Endothelial cell of umbilical vein (primary cell): ENCODE data around the gene PRR23A.

Experiments
- EZH2 ChIP-seq: IDR thresholded peaks from 2 replicates; pipeline ENCODE4 v1.6.1; 2012; ENCODE audit warnings: borderline replicate concordance, low read depth, mild to moderate bottlenecking, moderate library complexity, low read length, inconsistent platforms; ENCODE audit not compliant: severe bottlenecking
- FOS ChIP-seq: IDR thresholded peaks from 2 replicates; pipeline ENCODE4 v1.6.1; 2011; ENCODE audit warnings: mild to moderate bottlenecking, low read length, moderate library complexity, borderline replicate concordance; ENCODE audit not compliant: insufficient read depth
- GATA2 ChIP-seq: IDR thresholded peaks from 2 replicates; pipeline ENCODE4 v1.7.0; 2011; ENCODE audit warnings: low read depth, mild to moderate bottlenecking, moderate library complexity, mixed read lengths, low read length; ENCODE audit not compliant: insufficient read length, insufficient read depth
- MYC ChIP-seq: IDR thresholded peaks from one replicate; pipeline ENCODE4 v1.6.1; 2011; ENCODE audit warnings: mild to moderate bottlenecking, low read depth, low read length
- POLR2A ChIP-seq: IDR thresholded peaks from 2 replicates; pipeline ENCODE4 v1.6.1; 2012; ENCODE audit warnings: low read depth, mild to moderate bottlenecking, control low read depth, low read length
- POLR2AphosphoS5 ChIP-seq: IDR thresholded peaks from 2 replicates; pipeline ENCODE4 v1.6.1; 2012; ENCODE audit warnings: low read depth, mild to moderate bottlenecking, control low read depth, low read length, moderate library complexity; ENCODE audit not compliant: insufficient read depth
- TF ChIP-seq, protein P1 (sequence below), 2 donors: IDR thresholded peaks; 1 replicate in 1 of 2; 2 replicates in 1 of 2; pipeline ENCODE4 v1.5.1; 2011; ENCODE audit warnings: low read length in 2 of 2, mild to moderate bottlenecking in 2 of 2, moderate library complexity in 2 of 2, control low read depth in 1 of 2, inconsistent platforms in 1 of 2, low read depth in 1 of 2; ENCODE audit not compliant: insufficient read depth in 1 of 2; ENCODE audit errors: extremely low read depth in 1 of 2

DNA sequence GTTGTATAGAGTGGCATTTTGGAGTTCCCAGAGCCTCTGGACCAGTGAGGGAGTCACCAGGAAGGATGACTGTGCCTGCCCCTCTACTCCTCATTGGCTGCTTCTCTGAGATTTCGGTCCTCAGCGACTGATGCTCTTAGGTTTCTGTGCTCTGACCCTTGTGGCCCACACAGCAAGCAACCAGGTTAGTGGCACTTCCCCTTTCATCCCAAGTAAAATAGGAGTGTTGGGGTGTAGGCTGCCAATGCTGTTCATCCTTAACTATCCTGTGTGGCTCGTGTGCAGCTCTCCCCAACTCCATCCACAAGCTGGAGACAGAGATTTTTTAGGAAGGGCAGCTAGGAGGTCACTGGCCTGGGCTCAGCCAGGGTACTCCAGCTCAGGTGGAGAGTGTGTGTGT, 21.3 kb downstream of the PRR23A start:
- TF ChIP-seq, protein P1, sequence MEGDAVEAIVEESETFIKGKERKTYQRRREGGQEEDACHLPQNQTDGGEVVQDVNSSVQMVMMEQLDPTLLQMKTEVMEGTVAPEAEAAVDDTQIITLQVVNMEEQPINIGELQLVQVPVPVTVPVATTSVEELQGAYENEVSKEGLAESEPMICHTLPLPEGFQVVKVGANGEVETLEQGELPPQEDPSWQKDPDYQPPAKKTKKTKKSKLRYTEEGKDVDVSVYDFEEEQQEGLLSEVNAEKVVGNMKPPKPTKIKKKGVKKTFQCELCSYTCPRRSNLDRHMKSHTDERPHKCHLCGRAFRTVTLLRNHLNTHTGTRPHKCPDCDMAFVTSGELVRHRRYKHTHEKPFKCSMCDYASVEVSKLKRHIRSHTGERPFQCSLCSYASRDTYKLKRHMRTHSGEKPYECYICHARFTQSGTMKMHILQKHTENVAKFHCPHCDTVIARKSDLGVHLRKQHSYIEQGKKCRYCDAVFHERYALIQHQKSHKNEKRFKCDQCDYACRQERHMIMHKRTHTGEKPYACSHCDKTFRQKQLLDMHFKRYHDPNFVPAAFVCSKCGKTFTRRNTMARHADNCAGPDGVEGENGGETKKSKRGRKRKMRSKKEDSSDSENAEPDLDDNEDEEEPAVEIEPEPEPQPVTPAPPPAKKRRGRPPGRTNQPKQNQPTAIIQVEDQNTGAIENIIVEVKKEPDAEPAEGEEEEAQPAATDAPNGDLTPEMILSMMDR (IDR thresholded peaks at IDR 0.05; ENCODE audit: extremely low read depth in 1 of 2, insufficient read depth in 1 of 2, low read depth in 1 of 2, low read length in 2 of 2): no peak
- TF ChIP-seq EZH2: no peak
- TF ChIP-seq POLR2A: no peak
- TF ChIP-seq GATA2: no peak
- no peak for TF ChIP-seq POLR2AphosphoS5
- no peak for TF ChIP-seq FOS
- no peak for TF ChIP-seq MYC
